ENCODE data around the gene SLC38A1.

- no peak for TF ChIP-seq CTCF (IDR thresholded peaks at IDR 0.05 in 8 of 11, conservative IDR thresholded peaks at IDR 0.05 in 3 of 11)
- no peak for TF ChIP-seq POLR2AphosphoS5 (IDR thresholded peaks at IDR 0.05)
- TF ChIP-seq POLR2A (IDR thresholded peaks at IDR 0.05) = no peak
Observed at GRCh38 chr12:46183112-46183511, 85.7 kb downstream of the SLC38A1 start.
